ENCODE measurements around the gene RASSF5.

DNA sequence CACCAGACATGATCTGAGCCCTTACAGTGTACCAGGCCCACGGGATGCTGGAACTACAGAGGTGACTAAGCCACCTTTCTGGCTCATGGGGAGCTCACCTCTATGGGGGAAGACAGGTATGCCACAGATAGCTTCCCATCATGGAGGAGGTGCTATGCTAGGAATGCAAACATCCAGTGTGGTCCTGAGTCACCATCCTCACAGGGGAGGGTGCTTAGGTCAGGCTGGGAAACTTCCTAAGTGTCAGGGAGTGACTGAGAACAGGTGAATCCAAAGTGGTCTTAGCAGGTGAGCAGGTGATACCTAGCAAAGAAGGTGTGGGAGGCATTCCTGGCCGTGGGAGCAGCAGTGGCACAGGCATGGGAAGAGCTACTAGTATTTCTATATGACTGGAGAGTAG is 8.6 kb upstream of the RASSF5 start:
- no peak for TF ChIP-seq CTCF (IDR thresholded peaks at IDR 0.05; ENCODE audit: low read depth, low read length, missing input control)
- no peak for TF ChIP-seq MAX (IDR thresholded peaks at IDR 0.05)
